RPMI8226 (cell line): ENCODE results near the gene SCUBE2.

Experiments
- DNase-seq: peaks from one replicate; pipeline ENCODE4 v3.0.0-alpha.2; 2015

The SCUBE2 gene

GRCh38 chr11:9073466-9074225 lies 17.8 kb downstream of the SCUBE2 start:
- DNase-seq: no peak

GRCh38 chr11:9072626-9073176 lies 18.7 kb downstream of the SCUBE2 start:
- DNase-seq: no peak

DNA sequence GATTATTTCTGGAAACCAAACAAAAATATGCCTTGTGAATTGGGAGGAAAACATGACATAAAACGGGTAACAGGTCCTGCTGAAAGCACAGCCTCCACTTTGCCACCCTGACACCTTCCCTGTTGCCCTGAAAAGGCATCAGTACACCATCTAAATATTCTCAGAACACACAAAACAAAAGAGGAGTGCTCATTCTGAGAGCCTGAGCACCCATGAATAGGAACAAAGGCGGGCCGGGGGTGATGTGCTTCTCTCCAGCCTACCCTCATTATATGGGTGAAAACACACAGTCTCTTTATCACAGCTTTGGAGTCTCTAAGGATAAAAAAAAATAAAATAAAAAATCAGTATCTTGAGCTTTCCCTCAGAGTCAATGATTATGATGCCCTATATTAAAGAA lies 19.7 kb downstream of the SCUBE2 start:
- no peak for DNase-seq

DNA sequence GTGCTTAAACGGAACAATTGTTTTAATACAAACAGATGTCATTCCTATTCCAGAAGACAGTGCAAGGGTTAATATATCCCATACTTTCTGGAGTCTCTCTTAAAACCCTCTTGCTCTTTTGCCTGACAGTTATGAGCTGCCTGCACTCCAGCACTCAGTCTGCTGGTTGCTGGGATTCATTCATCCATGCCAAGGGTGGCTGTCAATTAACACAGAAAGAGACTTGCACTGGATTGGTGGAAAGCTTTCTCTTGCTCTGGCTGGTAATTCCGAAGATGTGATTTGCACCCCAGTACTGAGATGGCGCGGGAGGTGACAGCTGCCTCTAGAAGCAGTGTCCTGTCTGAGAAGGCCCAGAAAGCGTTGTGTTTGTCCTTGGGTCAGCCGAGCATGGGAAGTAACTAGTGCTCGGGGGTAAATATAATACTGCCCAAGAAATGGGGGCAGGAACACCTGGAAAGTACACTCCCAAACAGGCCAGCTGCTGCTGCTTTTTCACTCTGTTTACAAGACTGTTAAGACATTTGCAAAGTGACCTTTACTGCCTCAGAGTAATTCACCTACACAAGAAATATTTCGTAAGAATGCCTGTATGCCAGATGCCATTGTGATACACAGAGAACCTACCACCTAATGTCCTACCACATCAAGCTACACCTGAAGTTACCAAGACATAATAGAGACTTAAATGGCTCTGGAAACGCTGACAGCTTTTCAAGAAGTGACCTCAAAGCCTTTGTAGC lies 20.5 kb downstream of the SCUBE2 start:
- DNase-seq: no peak

- DNase-seq: no peak
Measured at GRCh38 chr11:9069862-9070470, 21.4 kb downstream of the SCUBE2 start.

DNA sequence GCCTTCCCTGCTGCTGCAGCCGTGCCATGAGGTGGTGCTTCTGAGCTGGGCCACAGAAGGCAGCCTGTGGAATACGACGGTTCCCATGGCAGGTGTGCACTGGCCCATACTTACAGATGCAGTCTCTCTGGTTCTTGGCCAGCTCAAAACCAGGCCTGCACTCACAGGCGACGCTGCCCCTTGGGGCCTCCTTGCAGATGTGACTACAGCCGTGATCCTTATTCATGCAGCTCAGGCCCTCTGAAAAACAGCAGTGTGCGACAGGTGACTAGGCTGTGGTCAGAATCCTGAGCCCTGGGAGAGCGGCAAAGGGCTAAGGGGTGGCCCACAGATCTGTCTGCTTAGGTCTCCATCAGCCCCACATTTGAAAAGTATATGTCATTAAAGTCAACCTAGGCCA lies 22.1 kb downstream of the SCUBE2 start:
- DNase-seq: no peak

DNA sequence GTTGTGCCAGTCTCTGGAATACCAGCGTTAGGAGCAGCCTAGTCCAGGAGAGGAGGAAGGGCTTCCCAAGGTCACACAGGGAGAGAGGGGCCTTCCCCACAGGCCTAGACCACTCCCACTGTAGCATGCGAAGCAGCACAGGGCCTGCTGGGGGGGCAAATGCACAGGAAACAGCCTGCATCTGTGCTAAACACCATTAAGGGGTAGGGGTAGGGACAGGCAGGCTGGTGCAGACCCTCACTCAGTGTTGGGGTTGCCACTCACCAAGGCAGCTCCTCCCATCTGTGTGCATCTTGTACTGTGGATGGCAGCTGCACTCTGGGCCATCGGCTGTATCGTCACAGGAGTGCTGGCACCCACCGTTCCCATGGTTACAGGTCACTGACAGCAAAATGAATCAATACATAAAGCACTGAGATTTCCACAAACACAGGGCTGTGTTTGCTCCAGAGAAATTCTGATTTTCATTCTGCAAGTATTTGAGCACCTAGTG lies 24.9 kb downstream of the SCUBE2 start:
- DNase-seq: no peak

DNA sequence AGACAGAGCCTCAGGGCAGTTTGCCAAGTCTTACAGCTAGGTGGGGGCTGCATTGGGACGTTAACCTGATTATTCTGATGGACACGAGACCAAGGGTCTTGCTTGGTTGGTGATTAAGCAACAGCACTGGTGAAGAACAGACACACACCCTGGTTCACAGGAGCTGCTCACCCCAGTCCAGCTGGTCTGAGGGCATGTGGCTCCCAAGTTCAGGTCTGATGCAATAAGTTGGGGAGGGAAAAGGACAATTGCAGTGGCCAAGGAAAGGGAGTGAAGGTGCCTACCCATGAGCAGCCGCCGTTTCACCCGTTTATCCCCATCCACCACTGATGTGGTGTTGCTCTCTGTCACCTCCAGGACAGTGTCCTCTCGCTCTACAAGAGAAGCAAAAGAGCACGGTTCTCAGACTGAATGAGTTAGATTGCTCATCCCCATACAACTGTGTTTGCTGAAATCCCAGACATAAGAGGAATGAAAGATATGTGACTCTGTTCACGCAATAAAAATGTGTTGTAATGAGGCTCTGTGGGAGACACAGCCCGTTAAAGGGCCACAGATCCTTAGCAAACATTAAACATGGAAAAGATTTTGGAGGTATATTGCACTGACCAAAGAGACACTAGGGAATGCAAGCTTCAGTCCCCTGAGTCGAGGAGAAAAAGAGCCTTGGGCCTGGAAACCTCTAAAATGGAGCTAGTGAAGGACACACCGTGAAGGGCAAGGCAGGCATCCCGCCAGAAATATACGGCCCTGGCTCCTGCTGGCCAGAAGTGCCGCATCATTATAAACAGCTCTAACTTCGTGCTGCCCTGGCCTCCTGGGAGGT lies 25.6 kb downstream of the SCUBE2 start:
- no peak for DNase-seq

- DNase-seq: no peak
Measured at GRCh38 chr11:9061807-9062206, 29.6 kb downstream of the SCUBE2 start.

- DNase-seq: peak; percentile 35
Measured at GRCh38 chr11:9060700-9061111, 30.7 kb downstream of the SCUBE2 start.

DNA sequence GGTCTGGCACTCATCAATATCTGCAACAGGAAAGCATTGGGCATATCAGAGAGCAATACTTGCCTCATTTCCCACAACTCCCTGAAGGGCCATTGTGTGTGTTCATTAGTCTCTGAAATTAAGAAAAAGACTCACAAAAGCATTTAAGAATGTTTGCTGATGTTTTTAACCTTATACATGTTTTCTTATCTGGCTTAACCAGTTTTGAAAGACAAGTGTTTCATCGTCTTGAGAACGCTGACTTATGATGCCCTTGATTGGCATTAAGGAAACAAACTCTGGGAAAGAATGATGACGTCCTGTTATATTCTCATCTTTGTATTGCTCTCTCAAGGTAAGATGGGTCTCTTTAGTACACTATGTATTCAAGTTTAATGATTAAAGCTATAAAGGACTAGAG lies 32.0 kb downstream of the SCUBE2 start:
- no peak for DNase-seq

DNA sequence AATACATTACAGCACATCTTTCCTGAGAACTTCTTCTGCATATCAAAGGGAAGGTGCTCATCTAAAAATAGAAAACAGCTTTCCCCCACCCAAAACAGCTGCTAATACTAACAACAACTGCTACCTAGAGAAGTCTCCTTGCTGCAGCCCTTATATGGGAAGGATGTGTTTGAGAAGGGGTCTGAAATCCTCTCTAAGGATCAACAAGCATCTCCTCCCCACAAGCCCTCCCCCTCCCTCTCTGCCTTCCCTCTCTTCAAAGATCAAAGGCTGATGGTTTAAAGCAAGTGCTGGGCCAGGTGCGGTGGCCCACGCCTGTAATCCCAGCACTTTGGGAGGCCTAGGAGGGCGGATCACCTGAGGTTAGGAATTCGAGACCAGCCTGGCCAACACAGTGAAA lies 33.5 kb downstream of the SCUBE2 start:
- no peak for DNase-seq

DNA sequence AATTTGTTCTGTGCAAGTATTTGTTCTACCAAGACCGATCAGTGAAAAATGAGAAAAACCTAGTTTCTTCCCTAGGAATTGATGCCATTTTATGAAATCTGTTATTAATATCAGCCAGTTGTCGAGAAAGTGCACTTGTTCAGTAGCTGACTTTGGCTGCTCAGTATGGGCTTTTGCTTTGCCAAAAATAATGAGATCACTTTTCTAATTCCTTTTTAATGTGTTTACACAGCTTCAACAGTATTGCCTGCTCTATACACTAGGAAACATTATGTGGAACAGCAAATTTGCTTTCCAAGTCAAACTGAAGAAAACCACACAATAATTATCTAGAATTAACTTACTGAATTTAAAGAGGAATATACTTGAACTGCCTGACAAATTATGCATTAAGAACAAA lies 34.4 kb downstream of the SCUBE2 start:
- no peak for DNase-seq

- DNase-seq: no peak
Measured at GRCh38 chr11:9056467-9056866, 34.9 kb downstream of the SCUBE2 start.

DNA sequence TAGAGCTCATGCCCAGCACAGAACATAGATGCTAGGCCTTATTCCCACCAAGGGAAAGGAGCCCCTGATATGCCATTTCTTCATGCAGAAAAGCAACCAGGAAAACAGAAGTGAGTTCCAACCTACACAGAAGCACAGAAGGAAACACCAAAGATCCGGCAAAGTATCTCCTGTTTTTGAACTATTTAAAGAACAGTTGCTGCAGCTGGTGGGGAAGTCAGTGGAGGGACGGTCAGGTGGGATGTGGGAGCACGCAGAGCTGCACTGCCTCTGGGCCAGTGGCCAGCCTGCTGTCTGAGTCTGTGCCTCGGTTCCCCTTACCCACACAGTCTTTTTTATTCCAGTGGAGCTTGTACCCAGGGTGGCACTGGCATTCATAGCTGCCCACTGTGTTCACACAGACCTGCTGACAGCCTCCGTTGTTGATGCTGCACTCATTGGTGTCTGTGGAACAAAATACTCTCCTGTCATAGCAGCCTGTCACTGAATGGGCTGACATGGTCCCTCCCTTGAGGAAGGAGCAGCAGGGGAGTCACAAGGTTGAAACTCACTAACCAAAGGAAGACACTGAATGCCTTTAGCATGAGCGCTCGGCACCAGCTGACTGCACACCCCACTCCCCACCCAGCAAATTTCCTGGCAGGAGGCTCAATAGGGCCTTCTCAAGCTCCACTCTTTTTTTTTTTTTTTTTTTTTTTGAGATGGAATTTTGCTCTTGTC lies 37.9 kb downstream of the SCUBE2 start:
- no peak for DNase-seq

DNA sequence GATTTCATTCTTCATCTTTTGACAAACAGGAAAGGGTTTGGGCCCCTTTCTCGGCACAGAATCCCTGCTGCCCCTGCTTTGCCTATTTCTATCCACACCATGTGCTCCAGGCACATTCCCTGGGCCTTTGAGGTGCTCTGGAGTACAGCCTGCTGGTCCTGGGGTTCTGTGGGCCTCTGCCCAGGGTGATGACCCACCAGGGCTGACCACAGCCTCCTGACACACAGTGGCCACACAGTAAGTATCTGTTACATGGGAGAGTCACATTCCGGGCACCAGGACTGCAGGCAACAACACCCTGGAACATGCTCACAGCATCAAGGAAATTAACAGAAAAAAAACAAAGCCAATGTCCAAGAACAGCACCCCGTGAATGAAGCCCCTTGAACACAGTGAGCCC lies 39.1 kb downstream of the SCUBE2 start:
- no peak for DNase-seq

DNA sequence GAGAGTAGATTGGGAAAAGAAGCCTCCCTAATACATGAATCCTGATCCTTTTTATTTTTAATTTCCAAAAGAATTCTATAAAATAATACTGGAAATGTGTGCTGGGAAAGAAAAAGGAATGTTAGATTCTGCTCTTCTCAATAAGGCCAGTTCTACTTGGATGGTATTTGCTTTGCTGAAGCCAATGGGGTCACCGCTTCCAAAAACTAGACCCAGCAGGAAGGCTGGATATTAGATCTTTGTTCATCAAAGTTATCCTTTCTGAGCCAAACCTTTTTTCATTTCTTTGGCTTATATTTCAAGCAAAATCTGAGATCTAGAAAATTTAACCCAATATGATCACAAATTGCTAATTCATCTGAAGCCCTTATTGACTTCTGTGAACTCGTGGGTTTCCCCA lies 41.4 kb downstream of the SCUBE2 start:
- DNase-seq: no peak

DNA sequence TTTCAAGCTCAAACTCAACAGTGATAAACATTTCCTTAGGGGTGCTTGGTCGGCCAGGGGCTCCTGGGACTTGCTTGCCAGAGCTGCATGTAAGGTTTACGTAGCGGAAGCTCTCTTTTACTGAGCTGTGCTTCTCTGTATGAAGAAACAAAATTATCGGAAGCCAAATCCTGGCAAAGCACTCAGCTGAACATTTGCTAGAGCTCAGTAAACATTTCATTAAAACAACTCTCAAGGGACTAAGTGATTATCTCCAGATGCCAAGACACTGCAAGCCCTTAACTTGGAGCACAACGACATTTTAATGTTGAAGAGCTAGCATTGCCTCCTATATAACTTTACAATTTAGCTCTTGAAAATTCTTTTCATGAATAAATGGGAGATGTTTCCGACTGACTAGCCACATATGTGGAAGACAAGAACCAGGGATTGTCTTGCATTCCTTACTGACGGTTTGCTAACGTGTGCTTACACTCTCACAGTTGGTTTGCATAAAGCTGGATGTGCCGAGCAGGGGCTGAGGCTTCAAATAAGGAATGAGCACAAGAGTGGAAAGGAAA lies 43.4 kb downstream of the SCUBE2 start:
- no peak for DNase-seq

DNA sequence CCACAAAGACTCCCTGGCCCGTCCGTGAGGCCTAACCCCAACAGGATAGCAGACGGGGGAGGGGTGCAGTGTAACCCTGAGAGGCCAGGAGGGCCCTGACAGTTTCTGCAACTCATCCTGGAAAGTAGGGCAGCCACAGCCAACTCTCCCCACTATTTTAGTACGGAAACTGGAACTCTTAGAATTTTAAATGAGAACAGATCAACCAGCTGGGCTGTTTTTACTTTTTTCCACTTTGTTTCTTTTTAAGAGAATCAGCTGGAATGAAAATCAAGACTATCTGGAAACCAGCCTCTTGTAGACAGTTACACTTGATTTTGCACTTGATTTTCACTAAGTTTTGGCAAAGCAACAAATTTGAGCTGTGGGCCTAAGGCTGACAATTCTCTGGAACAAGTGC lies 44.9 kb downstream of the SCUBE2 start:
- DNase-seq: no peak

DNA sequence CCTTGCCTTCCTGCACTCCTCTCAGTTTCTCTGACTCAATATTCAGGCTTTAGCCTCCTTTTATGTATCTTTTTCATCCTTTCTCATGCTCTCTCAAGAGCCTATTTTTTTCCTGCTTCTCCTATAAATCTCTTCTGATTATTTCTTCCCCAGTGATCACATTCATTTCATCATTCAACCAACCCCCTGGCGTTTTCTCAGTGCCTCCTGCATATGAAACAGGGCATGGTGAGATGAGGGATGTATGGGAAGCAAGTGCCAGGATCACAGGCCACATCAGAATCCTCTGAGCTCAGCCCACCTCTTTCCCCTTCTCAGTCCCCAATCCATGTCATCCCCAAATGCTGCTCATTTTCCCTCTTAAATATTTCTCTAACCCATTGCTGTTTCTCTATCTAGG lies 48.9 kb downstream of the SCUBE2 start:
- DNase-seq: no peak

DNA sequence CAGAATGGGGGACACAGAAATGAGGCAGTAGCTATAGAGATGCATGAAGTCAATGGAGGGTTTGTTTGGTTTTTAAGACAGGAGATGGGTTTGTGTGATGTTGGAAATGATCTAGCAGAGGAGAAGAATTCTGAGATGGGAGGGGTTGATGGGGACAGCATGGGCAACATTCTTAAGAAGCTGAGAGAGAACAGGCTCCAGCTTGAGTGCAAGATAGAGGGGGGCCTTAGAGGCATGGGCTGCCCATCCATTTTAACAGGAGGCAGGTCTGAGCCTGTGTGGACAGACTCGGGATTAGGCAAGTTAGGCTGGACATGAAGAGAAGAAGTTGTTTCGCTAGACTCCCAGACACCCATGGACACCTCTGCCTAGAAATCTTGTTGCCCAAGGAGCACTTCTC lies 49.7 kb downstream of the SCUBE2 start:
- DNase-seq: no peak

- no peak for DNase-seq
Measured at GRCh38 chr11:9040410-9040809, 51.0 kb downstream of the SCUBE2 start.
